Esophagus muscularis mucosa (tissue), 4 donors: ENCODE data around the gene RFPL3. TPM values are rescaled to one million over a fixed set of nuclear protein-coding genes. Genes with fewer than 3 reads are reported as not detected.

Experiments used
- DNase-seq: peaks from one replicate; pipeline ENCODE4 v3.0.0-alpha.2; 2017; ENCODE audit errors: extremely low spot score
- H3K27ac ChIP-seq, 4 donors: fragments of 200-600 bp; sonication (generic); replicated peaks in 1 of 4; 1 replicate in 3 of 4; 2 replicates in 1 of 4; pipeline ENCODE4 v1.5.1; 2016 to 2019; ENCODE audit warnings: mild to moderate bottlenecking in 1 of 4
- H3K27me3 ChIP-seq, 4 donors: fragments of 200-600 bp; sonication (generic); one replicate each; pipeline versions ENCODE4 v1.5.1 to v1.6.0; 2016 to 2019
- H3K36me3 ChIP-seq, 4 donors: fragments of 200-600 bp; sonication (generic); one replicate each; pipeline ENCODE4 v1.5.1; 2016 to 2019
- H3K4me1 ChIP-seq, 4 donors: fragments of 200-600 bp; sonication (generic); one replicate each; pipeline ENCODE4 v1.5.1; 2016 to 2019
- H3K4me3 ChIP-seq, 4 donors: fragments of 200-600 bp; sonication (generic); 1 replicate in 2 of 4; 2 replicates in 2 of 4; pipeline ENCODE4 v1.5.1; 2016 to 2019; ENCODE audit warnings: mild to moderate bottlenecking in 4 of 4, moderate library complexity in 1 of 4
- H3K9me3 ChIP-seq, 4 donors: fragments of 200-600 bp; sonication (generic); 1 replicate in 3 of 4; 2 replicates in 1 of 4; pipeline ENCODE4 v1.5.1; 2016 to 2019
- EP300 ChIP-seq: sonication (generic); formaldehyde crosslinking; IDR thresholded peaks from one replicate; pipeline ENCODE4 v1.6.1; 2017; ENCODE audit warnings: antibody characterized with exemption
- POLR2A ChIP-seq: fragments of 450-650 bp; IDR thresholded peaks from one replicate; pipeline ENCODE4 v1.6.1; 2017; ENCODE audit warnings: antibody characterized with exemption, moderate library complexity, mild to moderate bottlenecking, low read depth
- POLR2AphosphoS5 ChIP-seq, 2 donors: sonication (generic); formaldehyde crosslinking; IDR thresholded peaks; one replicate each; pipeline ENCODE4 v1.6.1; 2017; ENCODE audit warnings: antibody characterized with exemption in 2 of 2
- WGBS: methylation state at CpG from one replicate; pipeline ENCODE4 v1.1.5; 2018; 5-methylcytosine and 5-hydroxymethylcytosine counted together
- intact Hi-C: fragments of 100-400 bp; cut with DNase I; formaldehyde crosslinking; loops from one replicate; pipeline ENCODE4 v1.15.1; 2023
- total RNA-seq, 4 donors: library from RNA; depleted of rRNA; stranded (reverse); fragments of >200 nt; gene quantifications; one replicate each; pipeline versions ENCODE4 v1.1.0 to v1.2.1, GENCODE V29; 2016
- TF ChIP-seq, protein P1 (sequence below), 3 experiments: fragments of 200-600 bp in 2 of 3; fragments of 450-650 bp in 1 of 3; sonication (generic) in 2 of 3; IDR thresholded peaks; one replicate each; pipeline ENCODE4 v1.5.1; 2017 to 2019; ENCODE audit warnings: antibody characterized with exemption in 3 of 3, mild to moderate bottlenecking in 2 of 3, moderate library complexity in 1 of 3

The RFPL3 gene
- total RNA-seq, 4 donors from 2014 or later = not detected

DNA sequence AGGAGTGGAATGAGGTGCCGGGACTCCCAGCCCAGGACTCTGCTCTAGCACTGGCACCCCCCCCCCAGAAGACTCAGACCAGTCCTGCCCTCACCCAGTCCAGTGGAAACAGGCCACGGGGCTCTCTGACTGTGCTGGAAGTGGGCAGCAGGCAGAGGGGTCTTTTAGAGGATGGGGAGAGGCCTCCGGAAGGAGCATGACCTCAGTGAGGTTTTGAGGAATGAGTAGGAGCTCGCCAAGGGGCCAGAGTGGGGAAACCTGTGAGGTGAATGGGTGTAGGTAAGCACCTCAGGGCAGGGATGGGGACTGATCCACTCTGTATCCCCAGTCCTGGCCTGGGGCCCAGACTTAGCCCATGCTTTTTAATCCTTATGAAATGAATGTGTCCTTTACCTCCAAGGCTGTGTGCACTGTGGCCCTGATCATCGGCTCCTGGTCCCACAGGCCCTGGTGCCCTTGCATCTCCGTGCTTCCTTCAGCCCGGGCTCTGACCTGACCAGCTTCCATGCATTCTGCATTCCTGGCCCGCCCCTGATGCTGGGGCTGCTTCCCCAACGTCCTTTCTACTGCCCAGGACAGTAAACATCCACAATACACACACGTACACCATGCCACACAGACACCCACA lies 24.4 kb upstream of the RFPL3 start:
- Histone ChIP-seq H3K4me1 (peaks cover 0 to 13% (median 7%) of the 10 kb centered on the region in 4 donors), H3K4me3 (no peak overlapping the region), H3K36me3 (no peaks in the 10 kb centered on the region), H3K9me3 (no peaks in the 10 kb centered on the region), H3K27me3 (peaks cover 0 to 36% (median 0%) of the 10 kb centered on the region in 4 donors), H3K27ac (no peak overlapping the region)
- intact Hi-C loops = no loop called here
- DNase-seq = no peak
- TF ChIP-seq EP300 (no peak), POLR2A (no peak), POLR2AphosphoS5 (IDR thresholded peaks at IDR 0.05) (no peak)
- TF ChIP-seq, protein P1, sequence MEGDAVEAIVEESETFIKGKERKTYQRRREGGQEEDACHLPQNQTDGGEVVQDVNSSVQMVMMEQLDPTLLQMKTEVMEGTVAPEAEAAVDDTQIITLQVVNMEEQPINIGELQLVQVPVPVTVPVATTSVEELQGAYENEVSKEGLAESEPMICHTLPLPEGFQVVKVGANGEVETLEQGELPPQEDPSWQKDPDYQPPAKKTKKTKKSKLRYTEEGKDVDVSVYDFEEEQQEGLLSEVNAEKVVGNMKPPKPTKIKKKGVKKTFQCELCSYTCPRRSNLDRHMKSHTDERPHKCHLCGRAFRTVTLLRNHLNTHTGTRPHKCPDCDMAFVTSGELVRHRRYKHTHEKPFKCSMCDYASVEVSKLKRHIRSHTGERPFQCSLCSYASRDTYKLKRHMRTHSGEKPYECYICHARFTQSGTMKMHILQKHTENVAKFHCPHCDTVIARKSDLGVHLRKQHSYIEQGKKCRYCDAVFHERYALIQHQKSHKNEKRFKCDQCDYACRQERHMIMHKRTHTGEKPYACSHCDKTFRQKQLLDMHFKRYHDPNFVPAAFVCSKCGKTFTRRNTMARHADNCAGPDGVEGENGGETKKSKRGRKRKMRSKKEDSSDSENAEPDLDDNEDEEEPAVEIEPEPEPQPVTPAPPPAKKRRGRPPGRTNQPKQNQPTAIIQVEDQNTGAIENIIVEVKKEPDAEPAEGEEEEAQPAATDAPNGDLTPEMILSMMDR (IDR thresholded peaks at IDR 0.05) = no peak
- WGBS = 79% methylated on average over 9 of the region's 10 CpGs

DNA sequence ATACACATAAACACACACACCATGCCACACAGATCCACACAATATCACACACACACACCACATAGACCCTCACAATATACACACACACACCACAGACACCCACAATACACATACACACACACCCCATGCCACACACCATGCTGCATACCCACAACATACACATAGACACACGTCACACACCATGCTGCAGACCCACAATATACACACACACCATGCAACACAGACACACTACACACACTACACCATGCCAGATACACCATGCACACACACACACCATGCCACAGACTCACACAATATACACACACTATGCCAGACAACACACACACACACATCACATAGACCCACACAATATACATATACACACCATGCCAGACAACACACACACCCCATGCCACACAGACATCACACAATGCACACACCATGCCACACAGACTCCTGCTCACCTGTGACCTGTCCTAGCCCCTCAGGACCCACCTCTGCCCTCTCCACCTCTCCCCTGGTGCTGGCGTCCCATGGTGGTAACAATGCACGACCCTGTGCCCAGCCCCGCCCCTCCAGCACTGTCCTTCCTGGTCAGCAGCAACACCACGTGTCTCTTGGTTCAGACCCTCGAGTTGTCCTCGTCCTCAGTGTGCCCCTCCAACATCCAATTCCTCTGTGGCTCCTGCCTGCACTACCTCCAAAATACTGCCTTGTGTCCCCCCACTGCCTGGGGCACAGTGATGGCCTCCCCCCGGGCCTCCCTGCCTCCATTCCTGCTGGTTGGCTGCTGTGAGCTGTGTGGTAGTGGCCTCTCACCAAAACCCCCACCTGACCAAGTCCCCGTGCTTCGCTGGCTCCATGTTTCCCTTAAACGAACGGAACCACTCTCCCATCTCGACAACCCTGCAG lies 23.7 kb upstream of the RFPL3 start:
- DNase-seq = no peak
- intact Hi-C loops = no loop called here

DNA sequence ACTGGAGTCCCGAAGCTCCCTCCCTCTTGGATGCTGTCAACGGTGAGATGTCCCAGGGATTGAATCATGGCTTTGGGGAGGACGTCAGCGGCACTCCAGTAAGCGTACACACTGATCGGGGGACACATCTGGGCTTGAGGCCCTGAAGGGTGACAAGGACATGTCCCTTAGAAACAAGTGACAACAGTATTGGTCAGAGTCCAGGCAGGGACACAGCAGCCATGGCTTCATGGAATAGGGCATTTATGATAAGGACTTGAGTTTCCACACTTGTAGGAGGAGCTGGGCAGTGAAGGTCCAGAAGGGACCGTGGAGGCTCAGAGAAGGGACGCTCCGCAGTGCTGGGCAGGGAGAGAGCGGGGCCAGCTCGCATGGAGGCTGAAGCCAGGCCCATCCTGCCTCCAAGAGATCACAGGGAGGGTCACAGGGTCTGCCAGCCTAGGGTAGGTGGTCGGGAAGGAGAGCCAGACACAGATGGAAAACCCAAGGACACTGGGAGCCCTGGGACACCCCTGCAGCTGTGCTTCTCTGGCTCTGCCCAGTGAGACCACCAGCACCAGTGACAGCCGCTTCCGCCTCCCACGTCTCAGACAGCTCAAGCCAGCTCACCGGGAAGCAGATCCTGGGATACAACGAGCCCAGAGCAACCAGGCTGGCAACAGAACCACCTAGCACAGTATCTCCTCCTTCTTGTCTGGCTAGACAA lies 22.9 kb upstream of the RFPL3 start:
- Histone ChIP-seq H3K4me1 (peaks cover 0 to 13% (median 7%) of the 10 kb centered on the region in 4 donors), H3K4me3 (no peak overlapping the region), H3K36me3 (no peaks in the 10 kb centered on the region), H3K9me3 (no peaks in the 10 kb centered on the region), H3K27me3 (peaks cover 0 to 51% (median 0%) of the 10 kb centered on the region in 4 donors), H3K27ac (no peak overlapping the region)
- TF ChIP-seq EP300 (no peak), POLR2AphosphoS5 (IDR thresholded peaks at IDR 0.05) (no peak), POLR2A (no peak)
- TF ChIP-seq, protein P1 (IDR thresholded peaks at IDR 0.05) = no peak
- DNase-seq = no peak
- WGBS = 79% methylated on average over 15 of the region's 17 CpGs
- intact Hi-C loops = no loop called here

More for the DNA sequence above, 23.7 kb upstream of the RFPL3 start:
- peaks cover 0 to 13% (median 7%) of the 10 kb centered on the region in 4 donors for H3K4me1 ChIP-seq
- no peaks in the 10 kb centered on the region for H3K9me3 ChIP-seq
- no peaks in the 10 kb centered on the region for H3K36me3 ChIP-seq
- peaks cover 0 to 43% (median 0%) of the 10 kb centered on the region in 4 donors for H3K27me3 ChIP-seq
- no peak overlapping the region for H3K27ac ChIP-seq
- TF ChIP-seq POLR2AphosphoS5 (IDR thresholded peaks at IDR 0.05) = no peak
- TF ChIP-seq, protein P1 (IDR thresholded peaks at IDR 0.05) = no peak
- no peak for TF ChIP-seq EP300
- TF ChIP-seq POLR2A = no peak
- WGBS = 77% methylated on average over 13 of the region's 13 CpGs
- H3K4me3 ChIP-seq = no peak overlapping the region

DNA sequence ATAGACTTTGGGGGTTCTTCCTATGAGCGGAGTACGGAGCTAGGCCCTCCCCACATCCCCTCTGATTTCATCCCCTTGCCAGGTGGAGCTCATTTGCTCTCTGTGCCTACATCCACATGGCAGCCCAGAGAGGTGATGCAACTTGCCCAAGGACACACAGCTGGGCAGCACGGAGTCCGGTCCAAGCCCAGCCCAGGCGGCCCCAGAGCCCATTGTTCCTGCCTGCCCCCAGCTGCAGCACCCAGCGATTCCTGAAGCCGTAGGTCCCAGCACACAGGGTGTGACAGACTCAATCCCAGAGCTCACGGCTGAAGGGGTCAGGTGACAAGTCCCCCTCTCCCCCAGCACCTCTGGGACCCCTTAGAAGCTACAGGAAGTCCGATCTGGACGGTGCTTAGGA lies 22.2 kb upstream of the RFPL3 start:
- H3K36me3 ChIP-seq = no peaks in the 10 kb centered on the region
- H3K4me3 ChIP-seq = no peak overlapping the region
- no peaks in the 10 kb centered on the region for H3K9me3 ChIP-seq
- WGBS = 80% methylated on average over 10 of the region's 10 CpGs
- no peak for TF ChIP-seq POLR2A
- TF ChIP-seq POLR2AphosphoS5 (IDR thresholded peaks at IDR 0.05) = no peak
- TF ChIP-seq, protein P1 (IDR thresholded peaks at IDR 0.05) = no peak
- no peak for TF ChIP-seq EP300
- no peak for DNase-seq
- peaks cover 0 to 55% (median 0%) of the 10 kb centered on the region in 4 donors for H3K27me3 ChIP-seq
- H3K4me1 ChIP-seq = peaks cover 0 to 13% (median 7%) of the 10 kb centered on the region in 4 donors
- H3K27ac ChIP-seq = no peak overlapping the region
- intact Hi-C loops = no loop called here
